ENCODE data around the gene BBC3.
A peak's percentile ranks its signal among the peaks of the same experiment; 100 is the strongest.
"Not testable (repeated sequence)": the region's sequence is repeated elsewhere in the genome, so short reads cannot be mapped to it uniquely, and the experiment has no call there.

Gene BBC3

GRCh38 chr19:47257411-47258169 lies 26.6 kb upstream of the BBC3 start:
- no peak for DNase-seq

GRCh38 chr19:47256693-47257410 lies 25.9 kb upstream of the BBC3 start:
- DNase-seq: peak; percentile 92

GRCh38 chr19:47255879-47256692 lies 25.1 kb upstream of the BBC3 start, which contains the start of gene CCDC9:
Gene CCDC9, plus strand, starts transcription at chr19:47256525. Its CDS starts 1,876 bp downstream, at chr19:47258401.
- DNase-seq: peak; percentile 57

GRCh38 chr19:47253970-47254369 lies 23.0 kb upstream of the BBC3 start:
- DNase-seq: no peak

- no peak for DNase-seq
These were observed 22.5 kb upstream of the BBC3 start for GRCh38 chr19:47253467-47253881.

GRCh38 chr19:47253016-47253415 lies 22.0 kb upstream of the BBC3 start:
- DNase-seq: not testable (repeated sequence)

- no peak for DNase-seq
These were observed 16.4 kb upstream of the BBC3 start for GRCh38 chr19:47247308-47247990.

- DNase-seq: peak; percentile 58
These were observed 13.0 kb upstream of the BBC3 start for GRCh38 chr19:47243776-47244547.

- no peak for DNase-seq
These were observed 12.4 kb upstream of the BBC3 start for GRCh38 chr19:47243364-47243775.

GRCh38 chr19:47241919-47242577 lies 11.0 kb upstream of the BBC3 start:
- no peak for DNase-seq

- peak; percentile 29 for DNase-seq
These were observed 10.3 kb upstream of the BBC3 start for GRCh38 chr19:47240996-47241918.

GRCh38 chr19:47240556-47240955 lies 9.6 kb upstream of the BBC3 start:
- no peak for DNase-seq

- peak; percentile 55 for DNase-seq
These were observed 8.8 kb upstream of the BBC3 start for GRCh38 chr19:47239610-47240296.

- no peak for DNase-seq
These were observed 8.2 kb upstream of the BBC3 start for GRCh38 chr19:47239152-47239551.

- DNase-seq: no peak
These were observed 5.2 kb upstream of the BBC3 start for GRCh38 chr19:47236072-47236675.

GRCh38 chr19:47232422-47233211 lies 1.6 kb upstream of the BBC3 start:
- no peak for DNase-seq

GRCh38 chr19:47231215-47232054 lies 436 bp upstream of the BBC3 start:
- no peak for DNase-seq

Measured in NCI-H1417 treated with DMSO at 0.1 percent for 48 hours (cell line).